ENCODE data around the gene FARP1.

- TF ChIP-seq TAF1 (CRISPR knock-in tag; IDR thresholded peaks at IDR 0.05) (no peak), YY1 (IDR thresholded peaks at IDR 0.05; ENCODE audit: insufficient read depth, insufficient replicate concordance, low read depth, low read length) (no peak), SMYD3 (CRISPR knock-in tag; IDR thresholded peaks at IDR 0.05) (no peak), NAIF1 (CRISPR knock-in tag; IDR thresholded peaks at IDR 0.05; ENCODE audit: borderline replicate concordance) (no peak), POLR2A (IDR thresholded peaks at IDR 0.05; ENCODE audit: insufficient read depth in 1 of 2, low read depth in 2 of 2, low read length in 2 of 2) (no peak), ZNF747 (CRISPR knock-in tag; IDR thresholded peaks at IDR 0.05; ENCODE audit: borderline replicate concordance) (no peak), GABPA (IDR thresholded peaks at IDR 0.05; ENCODE audit: low read depth, low read length) (no peak), GABPA (CRISPR knock-in tag; IDR thresholded peaks at IDR 0.05; ENCODE audit: low read depth) (no peak), ZNF460 (CRISPR knock-in tag; IDR thresholded peaks at IDR 0.05; ENCODE audit: borderline replicate concordance) (no peak), PBX3 (CRISPR knock-in tag; IDR thresholded peaks at IDR 0.05; ENCODE audit: borderline replicate concordance) (no peak), STAG1 (CRISPR knock-in tag; IDR thresholded peaks at IDR 0.05) (no peak), NFRKB (IDR thresholded peaks at IDR 0.05) (no peak)
Observed at GRCh38 chr13:98175823-98176222, 32.9 kb downstream of the FARP1 start.

Measured in HepG2 (cell line).